LNCAP (cell line): ENCODE results near the gene MYMX.

ENCODE experiments used
- TF ChIP-seq, protein P1 (sequence below): fragments of 450-650 bp; IDR thresholded peaks from 2 replicates; pipeline ENCODE4 v1.5.1; 2017; ENCODE audit warnings: mild to moderate bottlenecking

Gene MYMX

GRCh38 chr6:44265007-44265721, 48.4 kb downstream of the MYMX start, which contains the start of gene NFKBIE:
Gene NFKBIE, minus strand, starts transcription at chr6:44265551. Its CDS starts 205 bp downstream, at chr6:44265346.
- TF ChIP-seq, protein P1, sequence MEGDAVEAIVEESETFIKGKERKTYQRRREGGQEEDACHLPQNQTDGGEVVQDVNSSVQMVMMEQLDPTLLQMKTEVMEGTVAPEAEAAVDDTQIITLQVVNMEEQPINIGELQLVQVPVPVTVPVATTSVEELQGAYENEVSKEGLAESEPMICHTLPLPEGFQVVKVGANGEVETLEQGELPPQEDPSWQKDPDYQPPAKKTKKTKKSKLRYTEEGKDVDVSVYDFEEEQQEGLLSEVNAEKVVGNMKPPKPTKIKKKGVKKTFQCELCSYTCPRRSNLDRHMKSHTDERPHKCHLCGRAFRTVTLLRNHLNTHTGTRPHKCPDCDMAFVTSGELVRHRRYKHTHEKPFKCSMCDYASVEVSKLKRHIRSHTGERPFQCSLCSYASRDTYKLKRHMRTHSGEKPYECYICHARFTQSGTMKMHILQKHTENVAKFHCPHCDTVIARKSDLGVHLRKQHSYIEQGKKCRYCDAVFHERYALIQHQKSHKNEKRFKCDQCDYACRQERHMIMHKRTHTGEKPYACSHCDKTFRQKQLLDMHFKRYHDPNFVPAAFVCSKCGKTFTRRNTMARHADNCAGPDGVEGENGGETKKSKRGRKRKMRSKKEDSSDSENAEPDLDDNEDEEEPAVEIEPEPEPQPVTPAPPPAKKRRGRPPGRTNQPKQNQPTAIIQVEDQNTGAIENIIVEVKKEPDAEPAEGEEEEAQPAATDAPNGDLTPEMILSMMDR = peak; percentile 28; the same call in 1 of the 2 replicates

GRCh38 chr6:44265722-44266233, 49.1 kb downstream of the MYMX start:
- TF ChIP-seq, protein P1 = no peak

GRCh38 chr6:44266347-44266746, 49.6 kb downstream of the MYMX start:
- TF ChIP-seq, protein P1 = no peak

GRCh38 chr6:44267252-44267651, 50.5 kb downstream of the MYMX start:
- TF ChIP-seq, protein P1 = no peak
